Colonic mucosa (tissue), 4 donors: Measurements from ENCODE around the gene SFXN1. TPM values are rescaled to one million over a fixed set of nuclear protein-coding genes. Genes with fewer than 3 reads are reported as not detected.

ENCODE experiments used
- DNase-seq: peaks from one replicate; pipeline ENCODE4 v3.0.0-alpha.2; 2020
- H3K27ac ChIP-seq: fragments of 200-600 bp; one replicate; pipeline ENCODE4 v1.8.0; 2021
- H3K27me3 ChIP-seq: fragments of 200-600 bp; one replicate; pipeline ENCODE4 v1.8.0; 2021
- H3K36me3 ChIP-seq: fragments of 200-600 bp; one replicate; pipeline ENCODE4 v1.8.0; 2021
- H3K4me1 ChIP-seq: fragments of 200-600 bp; one replicate; pipeline ENCODE4 v1.8.0; 2021; ENCODE audit warnings: mild to moderate bottlenecking
- H3K4me3 ChIP-seq: fragments of 200-600 bp; one replicate; pipeline ENCODE4 v1.8.0; 2021
- H3K9ac ChIP-seq, 2 donors: one replicate each; pipeline ENCODE4 v1.7.0; 2013; ENCODE audit warnings: control low read depth in 2 of 2, low read depth in 2 of 2, low read length in 2 of 2
- H3K9me3 ChIP-seq: fragments of 200-600 bp; one replicate; pipeline ENCODE4 v1.8.0; 2021
- CTCF ChIP-seq: fragments of 200-600 bp; IDR thresholded peaks from one replicate; pipeline ENCODE4 v1.8.0; 2022; ENCODE audit warnings: antibody characterized with exemption, mild to moderate bottlenecking
- intact Hi-C: fragments of 100-400 bp; cut with DNase I; formaldehyde crosslinking; loops from one replicate; pipeline ENCODE4 v1.14.1; 2022
- total RNA-seq, 2 donors: library from RNA; stranded (reverse); fragmentation: NEBNext Ultra II Directional in 1 of 2; extraction: Animal tissue kit (Norgen Biotek cat#: 25700) in 1 of 2; gene quantifications; one replicate each; pipeline ENCODE4 v1.2.1, GENCODE V29; 2021
- donor health status: healthy.
- donor health status: DM: no; HTN: no; CAD: no.
- donor health status: DM: no; HTN: no; CAD: no.

Gene SFXN1
- total RNA-seq, 2 donors from 2014 or later, result 71.9 to 95.7 TPM

- intact Hi-C loops, result no loop called here
- no peak overlapping the region for H3K4me3 ChIP-seq
- TF ChIP-seq CTCF, result no peak
- H3K9me3 ChIP-seq, result no peaks in the 10 kb centered on the region
- no peak for DNase-seq
- H3K27ac ChIP-seq, result no peak overlapping the region
- H3K9ac ChIP-seq, result no peak overlapping the region
- H3K36me3 ChIP-seq, result no peaks in the 10 kb centered on the region
- H3K4me1 ChIP-seq, result no peaks in the 10 kb centered on the region
- H3K27me3 ChIP-seq, result peaks cover 3% of the 10 kb centered on the region
Observed at GRCh38 chr5:175573493-175574269, 95.3 kb downstream of the SFXN1 start.

- no peaks in the 10 kb centered on the region for H3K36me3 ChIP-seq
- H3K4me1 ChIP-seq, result no peaks in the 10 kb centered on the region
- no peak for TF ChIP-seq CTCF
- no peaks in the 10 kb centered on the region for H3K9me3 ChIP-seq
- peaks cover 3% of the 10 kb centered on the region for H3K27me3 ChIP-seq
- no peak overlapping the region for H3K27ac ChIP-seq
- intact Hi-C loops, result no loop called here
- no peak overlapping the region for H3K4me3 ChIP-seq
- no peak for DNase-seq
- H3K9ac ChIP-seq, result no peak overlapping the region
Observed at GRCh38 chr5:175575301-175575700, 96.9 kb downstream of the SFXN1 start.

GRCh38 chr5:175576096-175576495 is 97.7 kb downstream of the SFXN1 start:
- H3K27me3 ChIP-seq, result peaks cover 3% of the 10 kb centered on the region
- no peak for DNase-seq
- no peak overlapping the region for H3K9ac ChIP-seq
- H3K4me3 ChIP-seq, result no peak overlapping the region
- H3K27ac ChIP-seq, result no peak overlapping the region
- no peaks in the 10 kb centered on the region for H3K4me1 ChIP-seq
- no peak for TF ChIP-seq CTCF
- intact Hi-C loops, result no loop called here
- no peaks in the 10 kb centered on the region for H3K36me3 ChIP-seq
- no peaks in the 10 kb centered on the region for H3K9me3 ChIP-seq

- Histone ChIP-seq H3K9ac (no peak overlapping the region), H3K27me3 (peaks cover 3% of the 10 kb centered on the region), H3K4me3 (no peak overlapping the region), H3K27ac (no peak overlapping the region), H3K4me1 (no peaks in the 10 kb centered on the region), H3K36me3 (no peaks in the 10 kb centered on the region), H3K9me3 (no peaks in the 10 kb centered on the region)
- DNase-seq, result no peak
- intact Hi-C loops, result no loop called here
- no peak for TF ChIP-seq CTCF
Observed at GRCh38 chr5:175576591-175576990, 98.2 kb downstream of the SFXN1 start.

Other genes with a start within 250 kb of the SFXN1 start
- under 1 TPM in 1 of 2 donors, not detected in 1; 0.10 TPM for gene DRD1, start 34.4 kb upstream of the SFXN1 start, total RNA-seq
- under 1 TPM; 0.30 to 0.82 TPM for gene HRH2, start 179.5 kb downstream of the SFXN1 start, total RNA-seq